Measurements from ENCODE around the gene MXD4. TPM values are rescaled to one million over a fixed set of nuclear protein-coding genes. Genes with fewer than 3 reads are reported as not detected.

Gene MXD4
- total RNA-seq, 1 experiment from 2014 or later: 9.1 TPM

DNA sequence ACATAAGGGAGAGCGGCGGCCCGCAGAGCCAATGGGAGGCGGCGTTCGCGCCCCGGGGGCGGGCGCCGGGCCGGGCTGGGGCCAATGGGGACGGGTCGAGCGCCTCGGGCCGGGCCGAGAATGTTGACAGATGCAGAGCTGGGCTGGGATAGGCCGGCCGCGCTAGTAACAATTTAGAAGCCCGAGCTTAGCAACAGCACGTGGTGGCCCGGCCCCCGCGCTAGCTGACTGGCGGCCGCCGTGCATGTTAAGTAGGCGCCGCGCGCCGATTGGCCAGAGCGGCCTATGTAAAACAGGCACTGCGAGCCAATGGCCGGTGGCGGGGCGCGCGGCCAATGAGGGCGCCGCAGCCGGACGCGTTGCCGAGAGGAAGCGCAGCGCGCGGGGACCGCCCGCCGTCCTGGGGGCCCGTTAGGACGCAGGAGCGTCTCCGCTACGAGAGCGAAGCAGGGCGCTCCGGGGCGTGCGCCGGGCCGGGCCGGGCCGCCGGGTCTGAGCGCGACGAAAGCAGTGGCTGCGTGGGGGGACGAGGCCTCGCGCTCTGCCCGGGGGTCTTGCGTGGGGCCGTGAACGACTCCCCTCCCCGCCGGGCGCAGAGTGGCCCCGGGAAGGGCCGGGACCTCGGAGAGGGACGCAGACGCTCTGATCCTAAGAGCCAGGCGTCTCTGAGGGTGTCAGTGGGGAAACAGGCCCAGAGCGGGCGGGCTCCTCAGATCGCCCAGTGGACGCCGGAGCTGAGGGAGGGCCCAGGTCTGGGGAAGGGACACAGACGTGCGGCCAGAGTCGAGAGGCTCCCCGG is 435 bp upstream of the MXD4 start:
- Histone ChIP-seq H3K4me1 (ENCODE audit: insufficient read depth, low read length, poor library complexity, severe bottlenecking) (no peaks in the 10 kb centered on the region), H3K4me3 (ENCODE audit: low read depth, low read length, poor library complexity, severe bottlenecking) (peak overlapping the region; percentile 67), H3K27me3 (replicated peaks; ENCODE audit: insufficient read depth, low read depth, low read length, poor library complexity) (no peaks in the 10 kb centered on the region), H3K27ac (ENCODE audit: low read depth, low read length, poor library complexity, severe bottlenecking) (peak overlapping the region; percentile 93), H3K9me3 (ENCODE audit: low read depth, low read length, poor library complexity, severe bottlenecking) (no peaks in the 10 kb centered on the region), H3K36me3 (ENCODE audit: insufficient read depth, low read length, poor library complexity, severe bottlenecking) (no peaks in the 10 kb centered on the region)
- intact Hi-C loops (cut with micrococcal nuclease; ENCODE audit: unreplicated experiment): loop anchor here (10.0 kb wide), 1 partner anchor 152 kb away; the partner anchor contains the start of genes CFAP99 and ZFYVE28
- peak; percentile 99 for DNase-seq (ENCODE audit: low spot score)
- BruUV-seq (replicated peaks): no TSS peak
- POLR2A ChIA-PET (ENCODE audit: low non-redundant PET): interaction anchor here (0.6 kb wide), 2 partner anchors 218 to 795 kb away, joined by 4 to 5 read pairs; no protein-coding TSS in a partner anchor
- no peak for TF ChIP-seq EZH2 (IDR thresholded peaks at IDR 0.05; ENCODE audit: borderline replicate concordance, low read depth, low read length, poor library complexity, severe bottlenecking)
- TF ChIP-seq, protein P1, sequence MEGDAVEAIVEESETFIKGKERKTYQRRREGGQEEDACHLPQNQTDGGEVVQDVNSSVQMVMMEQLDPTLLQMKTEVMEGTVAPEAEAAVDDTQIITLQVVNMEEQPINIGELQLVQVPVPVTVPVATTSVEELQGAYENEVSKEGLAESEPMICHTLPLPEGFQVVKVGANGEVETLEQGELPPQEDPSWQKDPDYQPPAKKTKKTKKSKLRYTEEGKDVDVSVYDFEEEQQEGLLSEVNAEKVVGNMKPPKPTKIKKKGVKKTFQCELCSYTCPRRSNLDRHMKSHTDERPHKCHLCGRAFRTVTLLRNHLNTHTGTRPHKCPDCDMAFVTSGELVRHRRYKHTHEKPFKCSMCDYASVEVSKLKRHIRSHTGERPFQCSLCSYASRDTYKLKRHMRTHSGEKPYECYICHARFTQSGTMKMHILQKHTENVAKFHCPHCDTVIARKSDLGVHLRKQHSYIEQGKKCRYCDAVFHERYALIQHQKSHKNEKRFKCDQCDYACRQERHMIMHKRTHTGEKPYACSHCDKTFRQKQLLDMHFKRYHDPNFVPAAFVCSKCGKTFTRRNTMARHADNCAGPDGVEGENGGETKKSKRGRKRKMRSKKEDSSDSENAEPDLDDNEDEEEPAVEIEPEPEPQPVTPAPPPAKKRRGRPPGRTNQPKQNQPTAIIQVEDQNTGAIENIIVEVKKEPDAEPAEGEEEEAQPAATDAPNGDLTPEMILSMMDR (conservative IDR thresholded peaks at IDR 0.05; ENCODE audit: low read depth, low read length): no peak
- CTCF ChIA-PET: interaction anchor here (0.6 kb wide), 1 partner anchor 74 kb away, joined by 9 read pairs; no protein-coding TSS in a partner anchor

DNA sequence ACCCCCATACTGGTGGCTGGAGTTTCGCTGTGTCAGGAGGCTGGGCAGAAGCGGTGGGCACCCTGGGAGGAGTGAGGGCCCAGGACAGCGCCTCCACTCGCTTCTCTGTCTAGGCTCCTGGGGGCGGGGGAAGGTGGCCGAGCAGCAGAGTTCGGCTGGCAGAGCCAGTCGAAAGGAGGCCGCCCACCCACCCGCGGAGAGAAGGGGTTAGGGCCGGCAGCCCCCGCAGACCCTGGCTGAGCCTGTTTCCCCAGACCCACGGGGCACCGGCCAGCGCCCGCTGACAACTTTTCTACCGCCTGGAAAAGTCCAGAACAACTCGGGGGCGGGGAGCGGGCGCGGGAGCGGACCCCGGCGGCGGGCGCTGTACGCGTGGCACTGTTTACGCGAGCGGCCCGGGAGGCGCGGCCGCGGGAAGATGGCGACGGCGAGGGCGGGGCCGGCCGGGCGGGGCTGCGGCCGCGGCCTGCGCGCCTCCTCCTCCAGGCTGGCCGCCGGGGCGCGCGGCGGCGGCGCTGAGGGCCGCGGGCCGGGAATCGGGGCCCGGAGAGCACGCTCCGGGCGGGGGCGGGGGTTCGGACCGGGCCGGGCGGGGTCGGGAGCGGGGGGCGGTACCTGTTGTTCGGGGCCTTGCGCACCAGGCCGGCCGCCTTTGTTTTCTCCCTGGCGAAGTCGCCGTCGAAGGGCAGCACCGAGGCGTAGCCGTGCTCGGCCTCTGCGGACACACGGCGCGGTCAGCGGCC is 628 bp downstream of the MXD4 start:
- intact Hi-C loops (cut with micrococcal nuclease; ENCODE audit: unreplicated experiment): loop anchor here (10.0 kb wide), 1 partner anchor 154 kb away; the partner anchor contains the start of genes CFAP99 and ZFYVE28
- Histone ChIP-seq H3K9me3 (ENCODE audit: low read depth, low read length, poor library complexity, severe bottlenecking) (no peaks in the 10 kb centered on the region), H3K27ac (ENCODE audit: low read depth, low read length, poor library complexity, severe bottlenecking) (peak overlapping the region; percentile 54), H3K36me3 (ENCODE audit: insufficient read depth, low read length, poor library complexity, severe bottlenecking) (no peaks in the 10 kb centered on the region), H3K4me1 (ENCODE audit: insufficient read depth, low read length, poor library complexity, severe bottlenecking) (peaks cover 8% of the 10 kb centered on the region), H3K27me3 (replicated peaks; ENCODE audit: insufficient read depth, low read depth, low read length, poor library complexity) (no peaks in the 10 kb centered on the region), H3K4me3 (ENCODE audit: low read depth, low read length, poor library complexity, severe bottlenecking) (peak overlapping the region; percentile 67)
- ChIA-PET POLR2A (ENCODE audit: low non-redundant PET) (no interaction called here), CTCF (no interaction called here)
- DNase-seq (ENCODE audit: low spot score): peak; percentile 61
- TF ChIP-seq, protein P1 (conservative IDR thresholded peaks at IDR 0.05; ENCODE audit: low read depth, low read length): no peak
- TF ChIP-seq EZH2 (IDR thresholded peaks at IDR 0.05; ENCODE audit: borderline replicate concordance, low read depth, low read length, poor library complexity, severe bottlenecking): no peak
- no TSS peak for BruUV-seq (replicated peaks)

DNA sequence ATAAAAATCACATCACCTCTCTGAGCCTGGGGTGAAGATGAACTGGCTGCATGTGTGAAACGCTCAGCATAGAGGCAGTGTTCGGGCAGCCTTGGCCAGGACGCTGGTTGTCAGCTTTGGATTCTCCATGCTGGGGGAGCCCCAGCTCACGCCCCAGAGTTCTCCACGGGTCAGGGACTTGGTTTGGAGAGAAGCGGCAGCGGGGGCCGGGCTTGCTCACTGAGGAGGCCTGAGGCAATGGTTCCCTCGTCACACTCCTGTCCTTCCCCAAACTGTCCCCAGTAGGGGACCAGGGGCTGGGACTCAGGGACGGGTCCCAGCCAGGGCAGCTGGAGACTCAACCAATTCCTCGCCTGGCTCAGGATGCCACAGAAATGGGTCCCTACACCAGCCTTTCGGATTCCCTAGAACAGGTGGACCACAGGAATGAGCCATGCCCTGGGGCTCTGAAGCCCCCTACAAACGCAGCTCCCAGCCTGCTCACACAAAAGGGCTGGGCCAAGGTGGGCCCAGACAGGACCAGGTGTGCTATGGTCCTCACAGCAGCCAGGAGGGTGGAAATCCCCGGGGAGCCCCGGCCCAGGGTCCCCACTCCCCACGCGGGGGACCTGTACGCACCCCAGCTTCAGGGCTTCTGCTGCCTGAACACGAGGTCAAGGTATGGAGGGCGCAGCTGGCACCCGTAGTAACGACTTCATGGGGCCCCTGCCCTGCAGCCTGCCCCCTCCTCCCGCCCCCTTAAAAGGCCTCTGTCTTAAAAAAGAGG is 1.4 kb downstream of the MXD4 start:
- CTCF ChIA-PET: no interaction called here
- no peak for TF ChIP-seq EZH2 (IDR thresholded peaks at IDR 0.05; ENCODE audit: borderline replicate concordance, low read depth, low read length, poor library complexity, severe bottlenecking)
- TF ChIP-seq, protein P1 (conservative IDR thresholded peaks at IDR 0.05; ENCODE audit: low read depth, low read length): no peak
- DNase-seq (ENCODE audit: low spot score): no peak
- H3K4me3 ChIP-seq (ENCODE audit: low read depth, low read length, poor library complexity, severe bottlenecking): peak overlapping the region; percentile 67
- peak overlapping the region; percentile 54 for H3K27ac ChIP-seq (ENCODE audit: low read depth, low read length, poor library complexity, severe bottlenecking)
- POLR2A ChIA-PET (ENCODE audit: low non-redundant PET): no interaction called here
- H3K36me3 ChIP-seq (ENCODE audit: insufficient read depth, low read length, poor library complexity, severe bottlenecking): no peaks in the 10 kb centered on the region
- intact Hi-C loops (cut with micrococcal nuclease; ENCODE audit: unreplicated experiment): loop anchor here (10.0 kb wide), 1 partner anchor 154 kb away; the partner anchor contains the start of genes CFAP99 and ZFYVE28
- H3K4me1 ChIP-seq (ENCODE audit: insufficient read depth, low read length, poor library complexity, severe bottlenecking): peaks cover 16% of the 10 kb centered on the region
- H3K27me3 ChIP-seq (replicated peaks; ENCODE audit: insufficient read depth, low read depth, low read length, poor library complexity): no peaks in the 10 kb centered on the region
- no peaks in the 10 kb centered on the region for H3K9me3 ChIP-seq (ENCODE audit: low read depth, low read length, poor library complexity, severe bottlenecking)
- no TSS peak for BruUV-seq (replicated peaks)
